H54 (cell line): ENCODE results near the gene PUM1.
"Not testable (repeated sequence)": the region's sequence is repeated elsewhere in the genome, so short reads cannot be mapped to it uniquely, and the experiment has no call there.

Experiments
- DNase-seq: peaks from one replicate; pipeline ENCODE4 v3.0.0; 2011; ENCODE audit warnings: low spot score, mixed read lengths; ENCODE audit not compliant: insufficient read length
- FAIRE-seq: peaks from 3 replicates; lab custom pipeline; 2011; peaks lifted over from hg19 to GRCh38; lab: Jason Lieb, UNC
- POLR2A ChIP-seq: IDR thresholded peaks from 2 replicates; pipeline ENCODE4 v1.6.1; 2011; ENCODE audit warnings: low read depth, mild to moderate bottlenecking, low read length

Gene PUM1, protein sequence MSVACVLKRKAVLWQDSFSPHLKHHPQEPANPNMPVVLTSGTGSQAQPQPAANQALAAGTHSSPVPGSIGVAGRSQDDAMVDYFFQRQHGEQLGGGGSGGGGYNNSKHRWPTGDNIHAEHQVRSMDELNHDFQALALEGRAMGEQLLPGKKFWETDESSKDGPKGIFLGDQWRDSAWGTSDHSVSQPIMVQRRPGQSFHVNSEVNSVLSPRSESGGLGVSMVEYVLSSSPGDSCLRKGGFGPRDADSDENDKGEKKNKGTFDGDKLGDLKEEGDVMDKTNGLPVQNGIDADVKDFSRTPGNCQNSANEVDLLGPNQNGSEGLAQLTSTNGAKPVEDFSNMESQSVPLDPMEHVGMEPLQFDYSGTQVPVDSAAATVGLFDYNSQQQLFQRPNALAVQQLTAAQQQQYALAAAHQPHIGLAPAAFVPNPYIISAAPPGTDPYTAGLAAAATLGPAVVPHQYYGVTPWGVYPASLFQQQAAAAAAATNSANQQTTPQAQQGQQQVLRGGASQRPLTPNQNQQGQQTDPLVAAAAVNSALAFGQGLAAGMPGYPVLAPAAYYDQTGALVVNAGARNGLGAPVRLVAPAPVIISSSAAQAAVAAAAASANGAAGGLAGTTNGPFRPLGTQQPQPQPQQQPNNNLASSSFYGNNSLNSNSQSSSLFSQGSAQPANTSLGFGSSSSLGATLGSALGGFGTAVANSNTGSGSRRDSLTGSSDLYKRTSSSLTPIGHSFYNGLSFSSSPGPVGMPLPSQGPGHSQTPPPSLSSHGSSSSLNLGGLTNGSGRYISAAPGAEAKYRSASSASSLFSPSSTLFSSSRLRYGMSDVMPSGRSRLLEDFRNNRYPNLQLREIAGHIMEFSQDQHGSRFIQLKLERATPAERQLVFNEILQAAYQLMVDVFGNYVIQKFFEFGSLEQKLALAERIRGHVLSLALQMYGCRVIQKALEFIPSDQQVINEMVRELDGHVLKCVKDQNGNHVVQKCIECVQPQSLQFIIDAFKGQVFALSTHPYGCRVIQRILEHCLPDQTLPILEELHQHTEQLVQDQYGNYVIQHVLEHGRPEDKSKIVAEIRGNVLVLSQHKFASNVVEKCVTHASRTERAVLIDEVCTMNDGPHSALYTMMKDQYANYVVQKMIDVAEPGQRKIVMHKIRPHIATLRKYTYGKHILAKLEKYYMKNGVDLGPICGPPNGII

GRCh38 chr1:31065310-31066217 lies at the start of gene PUM1:
TSS of gene PUM1 (minus strand) at chr1:31065717. CDS start at chr1:31059566, 6,151 bp downstream.
- peak; percentile 57 for FAIRE-seq
- DNase-seq, result peak; percentile 97
- peak; percentile 61 for TF ChIP-seq POLR2A

- TF ChIP-seq POLR2A, result no peak
- FAIRE-seq (no peak), DNase-seq (no peak)
These were observed 46.9 kb upstream of the PUM1 start for GRCh38 chr1:31112266-31112935.

DNA sequence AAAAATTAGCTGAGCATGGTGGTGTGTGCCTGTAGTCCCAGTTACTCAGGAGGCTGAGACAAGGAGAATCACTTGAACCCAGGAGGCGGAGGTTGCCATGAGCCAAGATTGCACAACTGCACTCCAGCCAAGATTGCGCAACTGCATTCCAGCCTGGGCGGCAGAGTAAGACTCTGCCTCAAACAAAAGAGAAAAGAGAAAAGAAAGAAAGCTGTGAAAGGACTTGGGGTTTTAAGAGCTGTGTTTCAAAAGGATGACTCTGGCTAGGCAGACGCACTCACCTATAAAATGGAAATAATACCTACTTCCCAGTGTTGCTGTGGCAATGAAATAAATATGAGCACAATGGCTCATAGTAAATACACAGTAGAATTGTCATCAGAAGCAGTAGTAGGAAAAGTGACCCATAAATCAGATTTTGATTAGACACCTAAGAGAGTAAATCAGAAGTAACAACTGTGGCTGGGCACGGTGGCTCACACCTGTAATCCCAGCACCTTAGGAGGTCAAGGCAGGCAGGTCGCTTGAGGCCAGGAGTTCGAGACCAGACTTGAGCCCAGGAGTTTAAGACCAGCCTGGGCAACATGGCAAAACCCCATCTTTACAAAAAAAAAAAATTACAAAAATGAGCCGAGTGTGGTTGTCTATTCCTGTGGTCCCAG lies 45.9 kb upstream of the PUM1 start:
- no peak for TF ChIP-seq POLR2A
- no peak for DNase-seq
- FAIRE-seq, result no peak

GRCh38 chr1:31110846-31111245 lies 45.3 kb upstream of the PUM1 start:
- no peak for TF ChIP-seq POLR2A
- FAIRE-seq (no peak), DNase-seq (no peak)

GRCh38 chr1:31108861-31109260 lies 43.3 kb upstream of the PUM1 start:
- DNase-seq (no peak), FAIRE-seq (no peak)

GRCh38 chr1:31105646-31106045 lies 40.1 kb upstream of the PUM1 start:
- no peak for DNase-seq
- FAIRE-seq, result no peak
- no peak for TF ChIP-seq POLR2A

More at GRCh38 chr1:31108861-31109260, 43.3 kb upstream of the PUM1 start:
- TF ChIP-seq POLR2A, result no peak

DNA sequence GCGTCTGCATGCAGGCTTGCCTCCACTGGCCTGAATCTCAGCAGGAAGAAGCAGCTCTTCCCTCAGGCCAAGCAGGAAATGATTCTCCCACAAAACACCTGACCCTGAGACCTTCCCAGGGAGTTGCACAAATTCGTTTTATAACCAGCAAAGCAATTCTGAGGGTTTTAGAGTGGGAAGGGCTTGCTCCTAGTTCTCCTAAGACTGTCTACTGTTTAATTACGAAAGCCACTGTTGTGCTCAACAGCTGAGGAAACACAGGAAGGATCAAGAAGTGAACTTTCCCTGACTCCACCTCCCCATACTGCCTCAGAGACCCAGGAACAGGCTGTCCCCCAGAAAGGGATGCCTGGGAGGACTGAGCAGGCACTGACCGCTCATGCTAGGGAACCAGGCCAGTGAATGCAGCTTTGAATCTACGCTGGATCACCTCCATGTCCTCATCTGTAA lies 37.0 kb upstream of the PUM1 start:
- FAIRE-seq (peak; percentile 6), DNase-seq (peak; percentile 45)
- TF ChIP-seq POLR2A, result no peak

GRCh38 chr1:31101147-31101502 lies 35.6 kb upstream of the PUM1 start:
- DNase-seq (no peak), FAIRE-seq (no peak)

DNA sequence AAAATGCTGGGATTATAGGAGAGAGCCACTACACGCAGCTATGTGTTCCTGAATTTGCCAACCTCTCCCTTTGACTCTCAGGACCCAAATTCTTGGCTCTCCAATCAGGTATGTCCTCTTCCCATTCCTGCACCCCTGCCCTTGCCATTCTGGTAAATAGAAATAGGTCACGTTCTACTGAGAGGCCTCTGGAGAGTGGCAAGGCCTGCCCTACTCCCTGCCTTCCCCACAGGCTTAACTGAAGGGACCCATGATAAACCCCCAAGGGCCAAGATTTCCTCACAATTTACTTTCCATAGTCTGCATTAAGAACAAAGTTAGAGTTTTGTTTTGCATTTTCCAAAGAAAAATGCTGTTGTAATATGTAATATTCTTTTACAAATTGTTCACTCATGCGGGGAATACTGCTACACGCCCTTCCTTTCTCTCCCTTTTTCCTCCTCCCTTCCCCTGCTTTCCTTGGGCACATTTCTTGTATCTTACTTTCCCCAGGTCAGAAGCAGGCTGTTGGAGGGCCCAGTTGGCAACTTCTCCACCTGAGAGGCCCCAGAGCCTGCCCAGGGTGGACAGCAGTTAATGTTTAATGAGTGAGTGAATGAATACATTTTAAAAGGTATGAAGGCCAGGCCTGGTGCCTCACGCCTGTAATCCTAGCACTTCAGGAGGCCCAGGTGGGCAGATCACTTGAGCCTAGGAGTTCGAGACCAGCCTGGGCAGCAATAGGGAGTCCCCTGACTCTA lies 33.9 kb upstream of the PUM1 start:
- no peak for TF ChIP-seq POLR2A
- FAIRE-seq (no peak), DNase-seq (no peak)

More at GRCh38 chr1:31101147-31101502, 35.6 kb upstream of the PUM1 start:
- no peak for TF ChIP-seq POLR2A

DNA sequence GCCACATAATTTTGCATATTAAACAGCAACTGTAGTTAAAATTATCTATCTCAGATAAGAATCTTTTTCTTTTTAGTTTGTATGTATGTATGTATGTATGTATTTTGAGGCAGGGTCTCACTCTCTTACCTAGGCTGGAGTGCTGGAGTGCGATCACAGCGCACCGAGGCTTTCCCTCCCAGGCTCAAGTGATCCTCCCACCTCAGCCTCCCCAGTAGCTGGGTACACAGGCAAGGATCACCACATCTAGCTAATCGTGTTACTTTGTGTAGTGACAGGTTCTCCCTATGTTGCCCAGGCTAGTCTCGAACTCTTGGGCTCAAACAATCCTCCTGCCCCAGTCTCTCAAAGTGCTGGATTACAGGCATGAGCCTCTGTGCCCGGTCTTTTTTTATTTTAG lies 30.5 kb upstream of the PUM1 start:
- no peak for TF ChIP-seq POLR2A
- FAIRE-seq (no peak), DNase-seq (no peak)

DNA sequence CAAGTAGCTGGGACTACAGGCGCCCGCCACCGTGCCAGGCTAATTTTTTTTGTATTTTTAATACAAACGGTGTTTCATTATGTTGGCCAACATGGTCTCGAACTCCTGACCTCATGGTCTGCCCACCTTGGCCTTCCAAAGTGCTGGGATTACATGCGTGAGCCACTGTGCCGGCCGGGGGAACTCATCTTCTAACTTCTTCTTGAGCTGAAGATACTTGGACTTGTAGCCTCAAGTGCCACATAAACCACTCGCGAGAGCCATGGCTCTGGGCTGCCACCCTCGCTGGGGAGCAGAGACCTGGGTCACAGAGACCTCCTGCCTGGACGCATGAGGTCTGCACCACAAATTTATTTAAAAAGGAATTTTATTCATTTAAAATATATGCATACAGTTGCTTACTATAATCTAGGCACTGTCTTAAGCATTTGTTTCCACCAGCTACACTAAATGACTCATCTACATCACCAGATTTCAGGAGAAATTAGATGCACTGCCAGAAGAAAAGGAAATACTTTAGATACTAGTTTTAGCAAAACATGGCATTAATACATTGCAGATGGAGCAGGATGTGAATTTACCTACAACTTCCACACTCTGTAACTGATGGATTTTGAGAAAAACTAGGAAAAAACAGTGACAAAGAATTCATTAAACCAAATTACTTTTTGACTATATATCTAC lies 29.9 kb upstream of the PUM1 start:
- DNase-seq, result no peak
- FAIRE-seq, result no peak
- no peak for TF ChIP-seq POLR2A

GRCh38 chr1:31088081-31088480 lies 22.6 kb upstream of the PUM1 start:
- DNase-seq, FAIRE-seq: not testable (repeated sequence)
